ENCODE data around the gene ALDH1A3.

ALDH1A3 gene

DNA sequence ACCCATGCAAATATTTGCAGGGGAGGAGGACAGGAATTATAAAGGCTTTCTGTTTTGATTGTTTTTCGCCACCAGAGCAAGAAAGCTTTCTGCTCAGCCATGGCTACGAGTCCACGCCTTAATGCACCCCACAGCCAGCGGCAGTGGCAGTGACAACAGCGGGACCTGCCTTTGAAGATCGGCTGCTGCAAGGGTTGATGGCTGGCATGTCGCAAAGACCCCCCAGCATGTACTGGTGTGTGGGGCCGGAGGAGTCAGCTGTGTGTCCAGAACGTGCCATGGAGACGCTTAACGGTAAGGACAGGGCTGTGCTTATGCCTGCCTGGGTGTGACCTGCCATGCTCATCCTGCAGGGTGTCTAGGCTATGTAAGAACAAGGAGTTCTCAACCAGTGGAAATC lies 44.8 kb downstream of the ALDH1A3 start:
- DNase-seq (ENCODE audit: low read depth), result no peak
- H3K4me3 ChIP-seq (ENCODE audit: low read depth, low read length), result no peak overlapping the region
- TF ChIP-seq, protein P1, sequence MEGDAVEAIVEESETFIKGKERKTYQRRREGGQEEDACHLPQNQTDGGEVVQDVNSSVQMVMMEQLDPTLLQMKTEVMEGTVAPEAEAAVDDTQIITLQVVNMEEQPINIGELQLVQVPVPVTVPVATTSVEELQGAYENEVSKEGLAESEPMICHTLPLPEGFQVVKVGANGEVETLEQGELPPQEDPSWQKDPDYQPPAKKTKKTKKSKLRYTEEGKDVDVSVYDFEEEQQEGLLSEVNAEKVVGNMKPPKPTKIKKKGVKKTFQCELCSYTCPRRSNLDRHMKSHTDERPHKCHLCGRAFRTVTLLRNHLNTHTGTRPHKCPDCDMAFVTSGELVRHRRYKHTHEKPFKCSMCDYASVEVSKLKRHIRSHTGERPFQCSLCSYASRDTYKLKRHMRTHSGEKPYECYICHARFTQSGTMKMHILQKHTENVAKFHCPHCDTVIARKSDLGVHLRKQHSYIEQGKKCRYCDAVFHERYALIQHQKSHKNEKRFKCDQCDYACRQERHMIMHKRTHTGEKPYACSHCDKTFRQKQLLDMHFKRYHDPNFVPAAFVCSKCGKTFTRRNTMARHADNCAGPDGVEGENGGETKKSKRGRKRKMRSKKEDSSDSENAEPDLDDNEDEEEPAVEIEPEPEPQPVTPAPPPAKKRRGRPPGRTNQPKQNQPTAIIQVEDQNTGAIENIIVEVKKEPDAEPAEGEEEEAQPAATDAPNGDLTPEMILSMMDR (conservative IDR thresholded peaks at IDR 0.05; ENCODE audit: low read depth, low read length), result no peak

DNA sequence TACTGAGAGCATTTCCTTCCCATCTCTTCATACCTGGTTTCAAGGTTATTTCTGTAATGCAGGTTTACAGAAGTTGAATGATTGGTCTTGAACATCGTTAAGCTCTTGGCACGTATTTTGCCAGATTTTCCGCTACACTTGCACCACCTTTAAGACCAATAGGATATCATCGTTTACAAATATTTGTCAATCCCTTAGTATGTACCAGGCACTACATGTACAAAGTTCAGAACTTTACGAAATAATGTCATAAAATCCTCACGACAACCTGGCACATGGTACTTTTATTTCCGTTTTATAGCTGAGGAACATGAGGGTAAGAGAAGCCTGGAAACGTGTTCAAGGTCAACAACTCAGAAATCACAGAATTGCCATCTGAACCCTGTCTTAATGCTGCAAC lies 45.8 kb downstream of the ALDH1A3 start:
- no peak for DNase-seq (ENCODE audit: low read depth)
- TF ChIP-seq, protein P1 (conservative IDR thresholded peaks at IDR 0.05; ENCODE audit: low read depth, low read length), result no peak
- H3K4me3 ChIP-seq (ENCODE audit: low read depth, low read length), result no peak overlapping the region

DNA sequence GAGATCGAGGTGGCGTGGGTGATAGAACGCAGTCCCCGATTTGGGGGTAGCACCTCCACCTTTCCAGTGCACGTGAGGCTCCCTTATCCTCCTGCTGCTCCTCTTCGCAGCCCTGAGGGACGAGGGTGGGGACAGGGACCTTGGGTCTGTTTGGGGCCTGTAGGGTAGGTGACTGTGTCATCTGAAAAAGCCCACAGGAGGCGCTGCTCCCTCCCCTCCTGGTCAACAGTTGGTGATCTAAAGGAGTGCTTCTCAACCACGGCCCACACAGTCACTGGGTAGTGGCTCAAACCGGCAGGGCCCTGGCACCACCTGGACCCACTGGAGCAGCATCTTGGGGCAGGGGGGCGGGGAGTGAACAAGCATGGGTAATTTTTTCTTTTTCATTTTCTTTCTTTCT lies 46.6 kb downstream of the ALDH1A3 start:
- H3K4me3 ChIP-seq (ENCODE audit: low read depth, low read length), result no peak overlapping the region
- TF ChIP-seq, protein P1 (conservative IDR thresholded peaks at IDR 0.05; ENCODE audit: low read depth, low read length), result no peak
- no peak for DNase-seq (ENCODE audit: low read depth)

DNA sequence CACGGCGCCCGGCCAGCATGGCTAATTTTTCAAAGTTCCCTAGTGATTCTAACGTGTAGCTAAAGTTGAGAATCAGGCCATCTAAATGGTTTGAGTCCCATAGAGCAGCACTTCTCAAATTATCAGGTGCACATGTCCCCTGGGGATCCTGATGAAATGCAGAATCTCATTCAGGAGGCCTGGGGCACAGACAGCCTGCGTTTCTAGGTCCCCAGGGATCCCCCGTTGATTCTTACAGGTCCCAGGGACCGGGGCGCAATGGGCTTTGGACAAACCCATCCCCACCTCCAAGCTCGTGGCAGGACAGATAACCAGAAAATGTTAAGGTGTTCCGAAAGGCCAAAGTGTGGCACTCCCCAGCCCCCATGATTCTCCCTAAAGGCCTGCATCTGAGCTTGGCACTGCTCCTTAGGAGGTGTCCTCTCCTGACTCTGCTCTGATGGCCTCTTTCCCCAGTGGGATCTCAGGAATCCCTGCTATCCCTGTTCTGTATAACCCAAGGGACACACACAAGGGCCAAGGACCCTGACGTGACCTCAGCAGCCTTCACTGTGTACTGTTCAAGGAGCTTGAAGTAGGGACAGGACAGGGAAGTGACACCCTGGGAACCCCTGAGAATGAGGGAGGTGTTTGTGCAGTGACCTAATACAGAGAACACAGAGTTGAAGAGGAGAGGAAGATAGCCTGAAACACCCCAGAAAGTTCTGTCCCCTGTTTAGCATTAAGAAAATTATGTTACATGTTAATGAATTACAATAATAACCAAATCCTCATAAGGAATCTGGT lies 47.5 kb downstream of the ALDH1A3 start:
- H3K4me3 ChIP-seq (ENCODE audit: low read depth, low read length), result no peak overlapping the region
- no peak for DNase-seq (ENCODE audit: low read depth)
- TF ChIP-seq, protein P1 (conservative IDR thresholded peaks at IDR 0.05; ENCODE audit: low read depth, low read length), result no peak

DNA sequence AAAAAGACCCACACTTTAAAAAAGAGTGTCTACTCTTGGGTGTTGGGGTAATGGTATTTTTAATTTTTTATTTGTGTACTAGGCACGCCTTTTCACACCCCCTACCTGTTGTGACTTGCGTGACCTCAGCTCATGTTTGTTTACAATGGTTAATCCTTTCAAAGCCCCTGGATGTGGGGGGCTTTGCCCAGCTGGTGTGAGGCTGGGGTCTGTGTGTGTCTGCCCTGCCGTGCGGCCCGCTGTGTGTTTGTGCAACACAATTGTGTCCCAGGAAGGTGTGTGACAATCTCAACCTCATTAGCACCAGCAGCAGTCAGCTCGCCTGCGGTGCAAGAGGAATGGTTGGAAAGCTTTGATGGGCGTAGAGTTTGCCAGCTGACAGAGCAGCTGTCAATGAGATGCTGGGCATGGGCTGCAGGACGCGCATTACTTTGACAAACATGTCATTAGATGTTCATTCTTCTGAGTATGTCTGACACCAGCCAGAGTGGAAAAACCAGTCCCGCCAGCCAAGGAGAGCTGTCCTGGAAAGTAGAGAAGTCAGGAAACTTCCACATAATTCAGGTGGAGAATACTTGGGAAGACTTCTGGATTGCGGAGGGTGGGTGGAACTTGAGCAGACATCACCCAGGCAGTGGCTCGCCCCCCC lies 49.1 kb downstream of the ALDH1A3 start:
- TF ChIP-seq, protein P1 (conservative IDR thresholded peaks at IDR 0.05; ENCODE audit: low read depth, low read length), result no peak
- DNase-seq (ENCODE audit: low read depth), result no peak
- no peak overlapping the region for H3K4me3 ChIP-seq (ENCODE audit: low read depth, low read length)

- DNase-seq (ENCODE audit: low read depth), result peak; percentile 15
- TF ChIP-seq, protein P1 (conservative IDR thresholded peaks at IDR 0.05; ENCODE audit: low read depth, low read length), result no peak
- no peak overlapping the region for H3K4me3 ChIP-seq (ENCODE audit: low read depth, low read length)
These were observed 50.0 kb downstream of the ALDH1A3 start for GRCh38 chr15:100929641-100930042.

Measured in choroid plexus epithelial cell (primary cell).